ENCODE measurements around the gene KAT7.
"Not testable (repeated sequence)": the region's sequence is repeated elsewhere in the genome, so short reads cannot be mapped to it uniquely, and the experiment has no call there.

The KAT7 gene

GRCh38 chr17:49809056-49809455 lies 20.6 kb downstream of the KAT7 start:
- no peak for DNase-seq (ENCODE audit: low read depth)

- DNase-seq (ENCODE audit: low read depth) = no peak
These were observed 26.5 kb downstream of the KAT7 start for GRCh38 chr17:49814781-49815529.

GRCh38 chr17:49815761-49816281 lies 27.3 kb downstream of the KAT7 start:
- no peak for DNase-seq (ENCODE audit: low read depth)

GRCh38 chr17:49817993-49818392 lies 29.5 kb downstream of the KAT7 start:
- no peak for DNase-seq (ENCODE audit: low read depth)

GRCh38 chr17:49819138-49819537 lies 30.7 kb downstream of the KAT7 start:
- no peak for DNase-seq (ENCODE audit: low read depth)

- DNase-seq (ENCODE audit: low read depth) = no peak
These were observed 31.2 kb downstream of the KAT7 start for GRCh38 chr17:49819651-49820050.

- no peak for DNase-seq (ENCODE audit: low read depth)
These were observed 32.3 kb downstream of the KAT7 start for GRCh38 chr17:49820773-49821172.

- no peak for DNase-seq (ENCODE audit: low read depth)
These were observed 33.0 kb downstream of the KAT7 start for GRCh38 chr17:49821466-49821865.

- no peak for DNase-seq (ENCODE audit: low read depth)
These were observed 33.4 kb downstream of the KAT7 start for GRCh38 chr17:49821916-49822315.

- peak; percentile 29 for DNase-seq (ENCODE audit: low read depth)
These were observed 34.3 kb downstream of the KAT7 start for GRCh38 chr17:49822829-49823228.

- DNase-seq (ENCODE audit: low read depth) = no peak
These were observed 35.1 kb downstream of the KAT7 start for GRCh38 chr17:49823614-49824013.

- DNase-seq (ENCODE audit: low read depth) = no peak
These were observed 37.2 kb downstream of the KAT7 start for GRCh38 chr17:49825645-49826044.

- DNase-seq (ENCODE audit: low read depth) = not testable (repeated sequence)
These were observed 39.8 kb downstream of the KAT7 start for GRCh38 chr17:49828325-49828724.

GRCh38 chr17:49829026-49829425 lies 40.5 kb downstream of the KAT7 start:
- no peak for DNase-seq (ENCODE audit: low read depth)

- no peak for DNase-seq (ENCODE audit: low read depth)
These were observed 42.1 kb downstream of the KAT7 start for GRCh38 chr17:49830605-49831004.

- DNase-seq (ENCODE audit: low read depth) = no peak
These were observed 44.5 kb downstream of the KAT7 start for GRCh38 chr17:49832840-49833599.

GRCh38 chr17:49834118-49834743 lies 45.8 kb downstream of the KAT7 start:
- peak; percentile 12 for DNase-seq (ENCODE audit: low read depth)

GRCh38 chr17:49835472-49835871 lies 47.0 kb downstream of the KAT7 start:
- no peak for DNase-seq (ENCODE audit: low read depth)

GRCh38 chr17:49836111-49837030 lies 47.9 kb downstream of the KAT7 start:
- no peak for DNase-seq (ENCODE audit: low read depth)

GRCh38 chr17:49839455-49839854 lies 51.0 kb downstream of the KAT7 start:
- no peak for DNase-seq (ENCODE audit: low read depth)

GRCh38 chr17:49841548-49841947 lies 53.1 kb downstream of the KAT7 start:
- no peak for DNase-seq (ENCODE audit: low read depth)

- DNase-seq (ENCODE audit: low read depth) = no peak
These were observed 53.9 kb downstream of the KAT7 start for GRCh38 chr17:49842371-49842770.
